NCI-H2029 treated with DMSO at 0.1 percent for 48 hours (cell line): ENCODE measurements around the gene DBNDD2.

Experiments used
- DNase-seq: peaks from one replicate; lab custom pipeline; 2025; lab: John Stamatoyannopoulos, UW

DBNDD2 gene

GRCh38 chr20:45378191-45378590 is 29.9 kb upstream of the DBNDD2 start, which contains the start of gene TP53TG5:
TSS of gene TP53TG5 (minus strand) at chr20:45378325. CDS start at chr20:45378236, 89 bp downstream.
- DNase-seq: no peak

- no peak for DNase-seq
These were observed 20.8 kb upstream of the DBNDD2 start for GRCh38 chr20:45387274-45387673.

- DNase-seq: no peak
These were observed 17.2 kb upstream of the DBNDD2 start for GRCh38 chr20:45390931-45391330.

GRCh38 chr20:45391559-45391958 is 16.5 kb upstream of the DBNDD2 start:
- no peak for DNase-seq

GRCh38 chr20:45392733-45393132 is 15.4 kb upstream of the DBNDD2 start:
- DNase-seq: no peak

- no peak for DNase-seq
These were observed 13.6 kb upstream of the DBNDD2 start for GRCh38 chr20:45394221-45395113.

GRCh38 chr20:45395114-45395415 is 13.0 kb upstream of the DBNDD2 start:
- no peak for DNase-seq

GRCh38 chr20:45399018-45399417 is 9.1 kb upstream of the DBNDD2 start:
- no peak for DNase-seq

- no peak for DNase-seq
These were observed 7.6 kb upstream of the DBNDD2 start for GRCh38 chr20:45400346-45401031.

GRCh38 chr20:45402946-45403345 is 5.1 kb upstream of the DBNDD2 start:
- no peak for DNase-seq

- peak; percentile 62 for DNase-seq
These were observed 3.7 kb upstream of the DBNDD2 start for GRCh38 chr20:45404438-45404837.

GRCh38 chr20:45405571-45406259 is 2.4 kb upstream of the DBNDD2 start:
- DNase-seq: no peak

GRCh38 chr20:45406260-45407066 is 1.6 kb upstream of the DBNDD2 start:
- DNase-seq: no peak

- DNase-seq: no peak
These were observed 883 bp upstream of the DBNDD2 start for GRCh38 chr20:45407067-45407745.

- no peak for DNase-seq
These were observed 641 bp downstream of the DBNDD2 start for GRCh38 chr20:45408646-45409213.

- no peak for DNase-seq
These were observed 1.6 kb downstream of the DBNDD2 start for GRCh38 chr20:45409521-45410272.

- no peak for DNase-seq
These were observed 2.8 kb downstream of the DBNDD2 start for GRCh38 chr20:45410887-45411286.

- DNase-seq: no peak
These were observed 4.6 kb downstream of the DBNDD2 start for GRCh38 chr20:45412653-45413052.

- no peak for DNase-seq
These were observed 5.4 kb downstream of the DBNDD2 start for GRCh38 chr20:45413479-45413878.
